AG04450 (cell line): Measurements from ENCODE around the gene SERPINA6. TPM values are rescaled to one million over a fixed set of nuclear protein-coding genes. Genes with fewer than 3 reads are reported as not detected.

Experiments used
- CTCF ChIA-PET: fragments of 300-600, 350-600 bp; formaldehyde crosslinking; extraction: SDS; loops from one replicate; lab custom pipeline; 2022; ENCODE audit warnings: antibody characterized with exemption, inconsistent platforms; lab: Charles Lee
- POLR2A ChIA-PET: fragments of 350-600 bp; formaldehyde crosslinking; extraction: SDS; loops from one replicate; lab custom pipeline; 2021; ENCODE audit warnings: antibody characterized with exemption, inconsistent platforms; lab: Yijun Ruan, JAX
- DNase-seq: peaks from one replicate; pipeline ENCODE4 v3.0.0-alpha.2; 2011; ENCODE audit warnings: low read depth, low spot score
- H3K27ac ChIP-seq: one replicate; pipeline ENCODE4 v1.5.1; 2012; ENCODE audit warnings: low read depth, low read length, control low read depth
- H3K27me3 ChIP-seq: one replicate; pipeline ENCODE4 v1.6.0; 2012; ENCODE audit warnings: low read length; ENCODE audit not compliant: control insufficient read depth, insufficient read depth
- H3K4me3 ChIP-seq: 2 replicates; pipeline ENCODE4 v1.5.1; 2011; ENCODE audit warnings: mild to moderate bottlenecking, low read depth, low read length, control low read depth
- H3K9me3 ChIP-seq: 2 replicates; pipeline ENCODE4 v1.5.1; 2012; ENCODE audit warnings: low read length; ENCODE audit not compliant: control insufficient read depth, insufficient read depth
- polyA plus RNA-seq: library from polyadenylated mRNA; depleted of rRNA; stranded (reverse); fragments of >200 nt; gene quantifications from 2 replicates; pipeline ENCODE4 v1.2.3, GENCODE V29; 2011
- TF ChIP-seq, protein P1 (sequence below): IDR thresholded peaks from 2 replicates; pipeline ENCODE4 v1.5.1; 2011; ENCODE audit warnings: low read depth, low read length, control low read depth, inconsistent platforms

Gene SERPINA6
- polyA plus RNA-seq, 1 experiment = not detected

DNA sequence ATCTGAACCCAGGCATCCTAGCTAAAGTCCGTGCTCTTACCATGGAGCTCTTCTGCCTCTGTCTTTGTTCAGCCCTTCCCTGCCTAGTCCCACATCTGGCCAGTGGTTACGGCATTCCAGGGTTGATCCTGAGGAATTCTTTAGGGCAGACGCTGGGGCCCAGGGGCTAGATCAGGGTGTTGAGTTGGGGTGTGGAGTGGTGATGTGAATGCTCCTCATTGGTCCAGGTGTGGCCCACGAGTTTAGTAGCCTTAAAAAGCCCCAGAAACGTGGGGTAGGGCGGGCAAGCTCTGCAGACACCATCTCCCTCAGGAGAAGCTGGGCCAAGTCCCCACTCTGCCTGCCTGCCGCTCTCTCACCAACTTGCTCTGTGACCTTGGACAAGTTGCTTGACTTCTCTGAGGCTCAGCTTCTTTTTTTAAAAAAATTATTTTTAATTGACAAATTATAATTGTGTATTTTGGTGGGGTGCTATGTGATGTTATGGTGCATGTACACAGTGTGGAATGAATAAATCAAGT is 9.0 kb upstream of the SERPINA6 start:
- ChIA-PET CTCF (no interaction called here), POLR2A (no interaction called here)
- no peaks in the 10 kb centered on the region for H3K9me3 ChIP-seq
- H3K4me3 ChIP-seq = no peak overlapping the region
- no peak for DNase-seq
- TF ChIP-seq, protein P1, sequence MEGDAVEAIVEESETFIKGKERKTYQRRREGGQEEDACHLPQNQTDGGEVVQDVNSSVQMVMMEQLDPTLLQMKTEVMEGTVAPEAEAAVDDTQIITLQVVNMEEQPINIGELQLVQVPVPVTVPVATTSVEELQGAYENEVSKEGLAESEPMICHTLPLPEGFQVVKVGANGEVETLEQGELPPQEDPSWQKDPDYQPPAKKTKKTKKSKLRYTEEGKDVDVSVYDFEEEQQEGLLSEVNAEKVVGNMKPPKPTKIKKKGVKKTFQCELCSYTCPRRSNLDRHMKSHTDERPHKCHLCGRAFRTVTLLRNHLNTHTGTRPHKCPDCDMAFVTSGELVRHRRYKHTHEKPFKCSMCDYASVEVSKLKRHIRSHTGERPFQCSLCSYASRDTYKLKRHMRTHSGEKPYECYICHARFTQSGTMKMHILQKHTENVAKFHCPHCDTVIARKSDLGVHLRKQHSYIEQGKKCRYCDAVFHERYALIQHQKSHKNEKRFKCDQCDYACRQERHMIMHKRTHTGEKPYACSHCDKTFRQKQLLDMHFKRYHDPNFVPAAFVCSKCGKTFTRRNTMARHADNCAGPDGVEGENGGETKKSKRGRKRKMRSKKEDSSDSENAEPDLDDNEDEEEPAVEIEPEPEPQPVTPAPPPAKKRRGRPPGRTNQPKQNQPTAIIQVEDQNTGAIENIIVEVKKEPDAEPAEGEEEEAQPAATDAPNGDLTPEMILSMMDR = no peak
- no peak overlapping the region for H3K27ac ChIP-seq
- H3K27me3 ChIP-seq = peaks cover 2% of the 10 kb centered on the region

GRCh38 chr14:94331462-94331861 is 8.3 kb upstream of the SERPINA6 start:
- ChIA-PET CTCF (no interaction called here), POLR2A (no interaction called here)
- H3K27ac ChIP-seq = no peak overlapping the region
- no peak overlapping the region for H3K4me3 ChIP-seq
- no peak for DNase-seq
- TF ChIP-seq, protein P1 = no peak
- H3K27me3 ChIP-seq = peaks cover 2% of the 10 kb centered on the region
- H3K9me3 ChIP-seq = no peaks in the 10 kb centered on the region

- DNase-seq = no peak
- TF ChIP-seq, protein P1 = no peak
- ChIA-PET POLR2A (interaction anchor here (0.6 to 1.6 kb wide), 2 partner anchors 11 to 62 kb away, joined by 3 to 6 read pairs; no protein-coding TSS in a partner anchor), CTCF (no interaction called here)
- no peak overlapping the region for H3K4me3 ChIP-seq
- no peaks in the 10 kb centered on the region for H3K9me3 ChIP-seq
- H3K27me3 ChIP-seq = peaks cover 2% of the 10 kb centered on the region
- no peak overlapping the region for H3K27ac ChIP-seq
These were observed 7.7 kb upstream of the SERPINA6 start for GRCh38 chr14:94330857-94331256.

- H3K4me3 ChIP-seq = no peak overlapping the region
- CTCF ChIA-PET = no interaction called here
- no peaks in the 10 kb centered on the region for H3K9me3 ChIP-seq
- POLR2A ChIA-PET = interaction anchor here (0.6 to 1.6 kb wide), 2 partner anchors 12 to 62 kb away, joined by 3 to 6 read pairs; no protein-coding TSS in a partner anchor
- TF ChIP-seq, protein P1 = no peak
- no peak overlapping the region for H3K27ac ChIP-seq
- DNase-seq = no peak
- H3K27me3 ChIP-seq = peaks cover 2% of the 10 kb centered on the region
These were observed 7.3 kb upstream of the SERPINA6 start for GRCh38 chr14:94330432-94330831.

- CTCF ChIA-PET = interaction anchor here (1.8 kb wide), 1 partner anchor 157 kb away, joined by 6 read pairs; no protein-coding TSS in a partner anchor
- no peaks in the 10 kb centered on the region for H3K9me3 ChIP-seq
- DNase-seq = no peak
- no peak overlapping the region for H3K27ac ChIP-seq
- peaks cover 2% of the 10 kb centered on the region for H3K27me3 ChIP-seq
- TF ChIP-seq, protein P1 = no peak
- no peak overlapping the region for H3K4me3 ChIP-seq
- POLR2A ChIA-PET = interaction anchor here (1.6 kb wide), 1 partner anchor 12 kb away, joined by 3 read pairs; no protein-coding TSS in a partner anchor
These were observed 6.7 kb upstream of the SERPINA6 start for GRCh38 chr14:94329857-94330256.
